Motor neuron (in vitro differentiated cells): Measurements from ENCODE around the gene SMAD7. TPM values are rescaled to one million over a fixed set of nuclear protein-coding genes. Genes with fewer than 3 reads are reported as not detected.

Source experiments
- ATAC-seq, 8 experiments: fragments of 200-7000 bp; cut with Tn5 transposase; replicated peaks in 6 of 8; 2 replicates each; pipeline ENCODE4 v1.8.0; 2021; ENCODE audit warnings: mild to moderate bottlenecking in 8 of 8, moderate library complexity in 8 of 8
- H3K27ac ChIP-seq, 2 donors: fragments of 250-450 bp; sonication (Bioruptor Pico); 2 replicates each; pipeline ENCODE4 v1.9.0; 2021; ENCODE audit warnings: antibody characterized with exemption in 2 of 2, mild to moderate bottlenecking in 2 of 2, moderate library complexity in 1 of 2
- H3K4me1 ChIP-seq, 2 donors: fragments of 250-450 bp; sonication (Bioruptor Pico); replicated peaks in 1 of 2; 2 replicates each; pipeline ENCODE4 v1.6.1; 2021; ENCODE audit warnings: antibody characterized with exemption in 2 of 2, mild to moderate bottlenecking in 2 of 2, moderate library complexity in 1 of 2
- H3K4me3 ChIP-seq, 5 donors: fragments of 250-450 bp; sonication (Bioruptor Pico); 2 replicates each; pipeline ENCODE4 v1.9.0; 2021; ENCODE audit warnings: antibody characterized with exemption in 5 of 5, mild to moderate bottlenecking in 5 of 5, moderate library complexity in 4 of 5
- WGBS, 10 experiments: fragments of 450-650 bp; shearing (Covaris generic); methylation state at CpG; one replicate each; pipeline ENCODE4 v1.0.0; 2022; 5-methylcytosine and 5-hydroxymethylcytosine counted together
- in situ Hi-C, 9 experiments: fragments of 400-800 bp; cut with MboI; loops; one replicate each; pipeline ENCODE4 v1.15.0; 2021; ENCODE audit warnings: low sequenced_read_pairs in 9 of 9, low pct_unique_long_range_greater_than_20kb in 2 of 9; ENCODE audit not compliant: unreplicated experiment in 9 of 9
- total RNA-seq, 8 experiments: library from RNA; unstranded; fragments of 300-600 nt; gene quantifications; 2 replicates each; pipeline versions ENCODE4 v1.2.3 to v1.2.4, GENCODE V29; 2022

The SMAD7 gene
- total RNA-seq, 8 experiments from 2014 or later, result 2.2 to 16.3 (median 8.2) TPM

DNA sequence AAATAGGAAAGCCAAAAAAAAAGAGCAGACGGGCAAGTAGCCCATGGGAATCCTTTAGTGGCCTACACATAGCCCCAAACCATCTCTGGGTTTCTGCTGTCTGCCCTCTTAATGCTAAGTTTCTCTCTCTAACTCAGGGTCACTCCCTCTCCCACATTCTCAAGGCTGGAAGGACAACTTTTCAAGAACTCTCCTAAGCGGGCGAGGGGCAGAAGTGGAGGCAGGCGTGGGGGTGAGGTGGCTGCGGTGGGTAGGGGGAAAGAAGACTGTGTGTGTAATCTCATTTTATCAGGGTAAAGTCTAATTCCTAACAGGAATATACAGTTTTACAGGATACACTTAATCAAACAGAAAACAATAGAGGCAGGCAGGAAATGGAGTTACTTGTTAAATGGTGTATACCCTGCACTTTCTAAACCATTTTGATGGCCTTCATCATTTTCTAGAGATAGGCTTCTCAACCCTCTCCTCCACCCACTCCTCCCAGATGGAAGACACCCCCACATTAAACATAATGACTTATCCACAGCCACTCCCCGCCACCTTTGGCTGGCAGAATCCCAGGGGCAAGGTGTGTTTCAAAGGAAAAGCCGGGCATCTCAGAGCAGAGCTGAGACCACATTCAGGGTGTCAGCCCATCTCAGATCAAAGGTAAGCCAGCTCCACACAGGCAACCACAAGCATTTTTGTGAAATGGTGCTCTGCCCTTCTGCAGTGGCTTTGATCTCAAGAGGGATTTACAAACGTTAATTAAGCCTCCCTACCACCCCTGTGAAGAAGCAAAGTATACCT is 6.8 kb downstream of the SMAD7 start:
- no peak for ATAC-seq
- 82 to 100% (median 88%) methylated on average over 1 to 4 of the region's 8 CpGs; no CpG with 5 or more reads in 4 of the 10 experiments for WGBS, 10 experiments
- in situ Hi-C loops, result no loop called here
- Histone ChIP-seq H3K27ac (no peak overlapping the region), H3K4me1 (peaks cover 54 to 70% of the 10 kb centered on the region in 2 donors), H3K4me3 (no peak overlapping the region)

DNA sequence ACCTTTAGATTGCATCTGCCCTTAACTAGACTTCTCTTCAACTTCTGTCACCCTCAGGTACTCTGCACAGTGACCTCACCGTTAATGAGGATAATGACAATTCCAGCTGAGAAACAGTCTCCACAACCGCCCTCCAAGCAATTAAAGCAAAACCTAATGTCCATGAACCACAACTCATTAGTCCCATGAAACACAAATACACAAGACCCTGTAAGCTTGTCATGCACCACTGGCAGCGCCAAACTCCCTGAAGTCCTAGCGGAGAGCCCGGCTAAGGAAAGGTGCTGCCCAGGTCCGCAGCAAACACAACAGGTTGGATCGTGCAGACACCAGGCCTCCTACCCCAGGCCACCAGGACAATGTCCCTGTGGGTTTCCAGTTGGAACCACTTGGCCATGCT is 7.4 kb downstream of the SMAD7 start:
- ATAC-seq, result no peak
- no peak overlapping the region for H3K27ac ChIP-seq
- H3K4me3 ChIP-seq, result no peak overlapping the region
- in situ Hi-C loops, result no loop called here
- 70 to 100% (median 83%) methylated on average over 1 to 4 of the region's 7 CpGs; no CpG with 5 or more reads in 3 of the 10 experiments for WGBS, 10 experiments
- H3K4me1 ChIP-seq, result peaks cover 60 to 76% of the 10 kb centered on the region in 2 donors

DNA sequence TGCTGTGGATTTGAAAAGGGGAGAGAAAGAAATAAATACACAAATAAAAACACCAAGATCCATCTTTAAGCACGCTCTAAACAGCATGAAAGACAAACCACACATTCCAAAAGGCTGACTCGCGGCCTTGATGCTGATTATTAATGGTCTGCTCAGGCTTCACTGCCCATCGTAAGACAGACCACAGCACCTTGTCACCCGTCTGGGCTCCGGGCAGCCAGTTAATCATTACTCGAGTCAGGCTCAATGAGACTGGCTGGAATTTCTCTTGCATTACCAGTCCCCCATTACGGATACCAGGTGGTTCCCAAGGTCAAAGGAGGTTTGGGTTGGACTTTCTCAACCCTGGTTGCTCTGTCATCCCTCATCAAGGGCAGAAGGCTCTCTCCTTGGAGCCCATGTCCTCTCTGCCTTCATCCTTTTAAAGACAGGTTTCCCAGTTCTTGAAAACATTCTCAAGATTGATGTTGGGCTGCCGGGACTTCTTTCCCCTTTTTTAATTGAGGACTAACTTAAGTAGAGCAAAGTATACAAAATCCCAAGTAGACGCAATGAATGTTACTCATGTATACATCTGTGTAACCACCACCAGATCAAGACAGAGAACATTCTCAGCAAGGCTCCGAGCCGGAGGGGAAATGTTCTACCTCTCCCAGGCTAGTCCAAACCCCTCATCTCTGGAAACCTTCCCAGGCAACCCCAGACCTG is 8.1 kb downstream of the SMAD7 start:
- H3K27ac ChIP-seq, result peak overlapping the region in 1 of 2 donors; percentile 9
- H3K4me1 ChIP-seq, result peaks cover 60 to 82% of the 10 kb centered on the region in 2 donors
- in situ Hi-C loops, result no loop called here
- ATAC-seq, result peak in 7 of 8 experiments; percentile 6 to 76 (median 68)
- 29 to 100% (median 56%) methylated on average over 1 to 12 of the region's 12 CpGs; no CpG with 5 or more reads in 1 of the 10 experiments for WGBS, 10 experiments
- H3K4me3 ChIP-seq, result no peak overlapping the region

DNA sequence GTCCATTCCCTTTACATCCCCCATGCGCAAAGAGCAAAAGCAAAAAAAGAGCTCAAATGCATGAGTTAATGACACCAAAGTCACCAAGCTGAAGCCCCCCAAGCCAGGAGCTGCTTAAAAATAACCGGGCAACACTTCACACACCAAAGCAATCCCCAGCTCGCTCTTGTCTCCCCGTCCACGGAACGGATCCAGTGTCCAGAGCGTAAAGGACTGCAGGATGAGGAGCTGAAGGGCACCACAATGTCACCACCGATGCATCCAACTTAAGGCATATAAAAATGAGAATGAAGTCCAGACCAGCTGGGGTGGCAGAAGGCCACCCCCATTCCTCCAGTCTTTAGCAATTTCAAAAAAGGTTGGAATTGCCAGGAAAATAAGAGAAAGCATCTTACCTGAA is 8.7 kb downstream of the SMAD7 start:
- in situ Hi-C loops, result no loop called here
- H3K4me1 ChIP-seq, result peaks cover 57 to 80% of the 10 kb centered on the region in 2 donors

DNA sequence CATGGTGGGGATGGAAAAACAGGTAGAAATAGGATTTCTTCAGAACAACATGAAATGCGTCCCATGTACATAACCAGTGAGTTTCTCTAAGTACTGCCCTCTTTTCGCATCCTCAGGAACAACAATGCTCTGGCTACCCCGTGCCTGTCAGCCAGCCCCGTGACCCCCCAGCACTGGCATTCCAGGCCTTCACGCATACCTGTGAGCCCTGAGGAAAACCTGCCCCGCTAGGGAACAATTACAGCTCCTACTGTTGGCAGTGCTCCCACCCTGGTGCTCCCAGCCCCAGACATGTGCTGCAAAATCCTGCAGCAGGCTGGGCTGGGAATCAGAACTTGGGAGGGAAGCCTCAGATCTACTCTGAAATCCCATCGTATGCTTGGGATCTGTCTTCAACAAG is 9.1 kb downstream of the SMAD7 start:
- Histone ChIP-seq H3K4me1 (peaks cover 52 to 76% of the 10 kb centered on the region in 2 donors), H3K4me3 (no peak overlapping the region), H3K27ac (no peak overlapping the region)
- no peak for ATAC-seq
- WGBS, 10 experiments, result 60 to 100% (median 94%) methylated on average over 1 to 6 of the region's 7 CpGs; no CpG with 5 or more reads in 4 of the 10 experiments
- in situ Hi-C loops, result no loop called here

More for the DNA sequence above, 8.7 kb downstream of the SMAD7 start:
- H3K27ac ChIP-seq, result peak overlapping the region in 1 of 2 donors; percentile 9
- no peak overlapping the region for H3K4me3 ChIP-seq
- ATAC-seq, result no peak
- WGBS, 10 experiments, result 74 to 92% (median 83%) methylated on average over 1 to 8 of the region's 8 CpGs; no CpG with 5 or more reads in 4 of the 10 experiments

DNA sequence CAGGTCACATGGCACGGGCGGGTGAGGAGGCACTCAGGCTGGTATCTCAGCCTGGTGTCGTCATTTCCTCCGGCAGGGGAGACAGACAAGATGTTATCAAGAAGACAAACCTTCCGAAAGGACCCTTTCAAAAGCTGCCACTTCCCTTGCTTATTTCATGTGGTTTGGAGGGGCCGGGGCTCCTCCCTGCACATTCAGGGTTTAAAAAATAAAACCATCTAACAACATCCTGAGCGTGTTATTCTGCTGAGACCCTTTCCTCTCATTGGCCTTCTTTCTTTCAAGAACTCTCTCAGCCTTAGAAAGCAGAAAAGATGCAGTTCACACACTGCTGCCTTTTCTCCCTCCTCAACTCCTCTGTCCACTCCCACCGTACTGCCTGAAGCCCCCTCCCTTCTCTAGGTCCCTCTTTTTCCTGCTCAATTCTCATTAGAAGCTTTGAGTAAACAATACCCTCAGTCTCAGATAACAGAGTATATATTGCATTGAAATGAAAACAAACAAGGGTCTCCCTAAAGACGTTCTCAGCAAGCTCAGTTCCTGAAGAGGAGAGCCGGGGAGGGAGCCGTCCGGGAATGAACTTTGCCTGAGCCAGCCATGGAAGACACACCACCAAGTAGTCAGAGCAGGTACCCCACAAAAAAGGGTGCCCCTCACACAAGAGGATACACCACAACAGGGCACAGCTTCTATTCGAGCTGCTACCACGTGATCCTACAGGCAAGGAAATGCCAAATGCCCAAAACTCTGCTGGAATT is 9.7 kb downstream of the SMAD7 start:
- Histone ChIP-seq H3K4me3 (no peak overlapping the region), H3K27ac (no peak overlapping the region), H3K4me1 (peaks cover 46 to 70% of the 10 kb centered on the region in 2 donors)
- in situ Hi-C loops, result no loop called here
- ATAC-seq, result no peak
- 58 to 88% (median 79%) methylated on average over 2 to 13 of the region's 14 CpGs; no CpG with 5 or more reads in 1 of the 10 experiments for WGBS, 10 experiments

DNA sequence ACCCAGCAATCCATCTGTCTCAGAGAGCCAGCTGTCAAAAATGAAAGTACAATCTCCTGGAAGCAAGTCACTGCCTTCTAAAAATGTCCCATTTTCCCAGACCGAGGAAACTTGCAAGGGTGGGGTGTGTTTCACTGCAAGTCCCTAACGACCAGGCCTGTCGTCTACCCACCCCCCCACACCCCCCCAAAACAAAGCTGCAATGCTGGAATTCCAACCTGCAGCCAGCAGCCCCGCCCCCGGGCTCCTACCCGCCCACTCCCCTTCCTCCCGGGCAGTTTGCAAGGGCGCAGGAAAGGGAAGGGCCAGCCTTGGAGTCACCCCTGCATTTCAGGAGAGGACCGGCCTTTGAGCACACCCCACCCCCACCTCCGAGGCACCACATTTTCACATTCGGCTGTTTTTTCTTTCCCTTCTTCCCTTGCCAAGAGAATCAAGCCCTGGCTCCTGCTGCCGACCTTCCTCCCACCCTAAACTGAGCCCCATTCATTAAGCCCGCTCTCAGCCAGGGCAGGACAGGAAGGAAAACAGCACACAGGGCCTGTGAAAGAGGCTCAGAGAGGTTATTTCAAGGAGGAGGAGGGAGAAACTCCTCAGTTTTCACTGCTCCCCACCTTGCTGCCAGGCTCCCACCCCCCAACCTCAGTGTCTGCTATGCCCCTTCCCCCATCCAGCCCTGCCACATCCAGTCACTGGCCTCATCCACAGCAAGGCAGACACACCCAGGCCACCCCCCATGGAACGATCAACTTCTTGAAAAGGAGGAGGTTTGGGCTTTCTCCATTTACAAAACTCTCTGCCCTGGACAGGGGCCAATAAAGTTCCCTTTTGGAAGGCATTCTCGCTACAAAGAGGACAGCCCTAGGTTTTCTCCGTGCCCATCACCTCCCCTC is 11.3 kb downstream of the SMAD7 start:
- H3K4me3 ChIP-seq, result no peak overlapping the region
- no peak overlapping the region for H3K27ac ChIP-seq
- ATAC-seq, result peak; percentile 36 to 71 (median 60)
- in situ Hi-C loops, result no loop called here
- 0 to 40% methylated on average over 1 of the region's 16 CpGs; no CpG with 5 or more reads in 8 of the 10 experiments for WGBS, 10 experiments
- H3K4me1 ChIP-seq, result peaks cover 45 to 68% of the 10 kb centered on the region in 2 donors

DNA sequence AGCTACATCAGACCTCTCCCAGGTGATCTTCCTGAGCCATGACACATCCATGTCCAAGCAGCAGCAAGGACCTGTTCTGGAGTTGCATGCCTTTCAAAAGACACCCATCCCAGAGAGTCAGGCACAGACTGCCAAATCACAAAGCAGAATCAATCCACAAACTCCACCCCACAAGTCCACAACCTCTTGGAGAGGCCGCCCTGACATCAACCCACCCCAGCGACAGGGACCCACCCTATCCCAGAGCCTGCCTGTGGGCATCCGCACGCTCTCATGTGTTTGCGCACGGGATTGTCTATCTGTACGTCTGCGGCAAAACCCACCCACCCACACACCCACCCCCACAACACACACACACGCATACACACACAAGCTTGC is 11.9 kb downstream of the SMAD7 start:
- H3K4me3 ChIP-seq, result no peak overlapping the region

DNA sequence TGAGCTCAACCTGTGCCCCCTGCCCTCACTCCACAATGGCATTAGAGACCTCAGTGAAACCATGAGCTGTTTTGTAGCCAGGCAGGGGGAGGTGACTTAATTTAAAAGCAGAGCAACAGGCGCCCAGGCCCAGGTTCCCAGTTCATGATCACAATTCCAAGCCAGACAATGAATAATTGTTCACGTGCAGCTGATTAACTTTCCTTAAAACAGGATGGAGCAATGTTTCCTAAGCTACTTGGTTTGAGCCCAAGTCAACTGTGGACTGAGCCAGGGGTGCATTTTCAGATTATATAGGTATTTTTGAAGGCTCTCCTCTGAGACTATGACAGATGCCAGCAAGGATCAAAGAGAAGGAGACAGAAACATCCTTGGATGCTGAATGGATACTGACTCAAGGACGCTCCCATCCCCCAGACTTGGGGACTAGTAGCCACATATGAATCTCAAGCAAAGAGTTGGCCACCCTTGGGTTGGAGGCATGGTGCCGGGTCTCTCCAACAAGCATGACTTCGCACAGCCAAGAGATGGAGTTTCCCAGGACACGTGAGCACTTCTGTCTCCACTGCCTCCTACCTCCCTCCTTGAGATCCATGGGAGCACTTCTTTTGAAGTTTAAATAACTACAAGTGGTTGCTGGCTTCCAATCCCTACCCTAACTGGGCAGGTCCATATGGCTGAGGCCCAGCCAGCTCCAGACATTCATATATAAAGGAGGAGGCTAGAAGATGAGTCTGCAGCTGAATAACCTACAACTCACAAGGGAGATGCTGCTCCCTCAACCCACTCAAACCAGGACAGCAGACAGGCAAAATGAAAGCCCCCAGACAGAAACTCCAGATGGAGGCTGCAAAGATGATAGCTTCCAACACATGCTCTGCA is 12.7 kb downstream of the SMAD7 start:
- H3K4me1 ChIP-seq, result peaks cover 49 to 69% of the 10 kb centered on the region in 2 donors
- WGBS, 10 experiments, result 14 to 100% (median 68%) methylated on average over 1 to 5 of the region's 6 CpGs; no CpG with 5 or more reads in 4 of the 10 experiments
- in situ Hi-C loops, result no loop called here

More for the DNA sequence above, 11.9 kb downstream of the SMAD7 start:
- peaks cover 49 to 72% of the 10 kb centered on the region in 2 donors for H3K4me1 ChIP-seq
- peak; percentile 12 to 94 (median 36) for ATAC-seq
- H3K27ac ChIP-seq, result no peak overlapping the region
- WGBS, 10 experiments, result 69% methylated on average over 2 of the region's 9 CpGs; no CpG with 5 or more reads in 9 of the 10 experiments
- in situ Hi-C loops, result no loop called here

DNA sequence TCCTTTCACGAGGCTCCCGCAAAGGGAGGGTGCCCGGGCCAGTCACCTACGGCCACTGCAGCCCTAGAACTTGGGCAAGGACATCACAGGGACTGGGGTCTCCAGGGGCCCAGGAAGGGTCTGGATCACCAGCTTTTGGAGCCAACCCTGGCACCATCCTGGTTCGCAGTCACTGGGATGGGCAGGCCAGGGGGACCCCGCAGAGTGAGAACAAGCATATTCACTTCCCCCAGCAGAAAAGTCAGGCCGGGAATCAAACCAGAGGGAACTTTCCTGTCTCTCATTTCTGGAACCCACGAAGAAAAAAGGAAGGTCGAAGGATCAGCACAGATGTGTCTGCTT is 15.4 kb downstream of the SMAD7 start:
- ATAC-seq, result no peak
- H3K27ac ChIP-seq, result no peak overlapping the region
- WGBS, 10 experiments, result 80 to 90% (median 80%) methylated on average over 1 to 2 of the region's 9 CpGs; no CpG with 5 or more reads in 7 of the 10 experiments
- H3K4me3 ChIP-seq, result no peak overlapping the region
- peaks cover 64 to 71% of the 10 kb centered on the region in 2 donors for H3K4me1 ChIP-seq
- in situ Hi-C loops, result no loop called here

More for the DNA sequence above, 12.7 kb downstream of the SMAD7 start:
- peak in 1 of 8 experiments; percentile 11 for ATAC-seq
- Histone ChIP-seq H3K27ac (no peak overlapping the region), H3K4me3 (no peak overlapping the region)

DNA sequence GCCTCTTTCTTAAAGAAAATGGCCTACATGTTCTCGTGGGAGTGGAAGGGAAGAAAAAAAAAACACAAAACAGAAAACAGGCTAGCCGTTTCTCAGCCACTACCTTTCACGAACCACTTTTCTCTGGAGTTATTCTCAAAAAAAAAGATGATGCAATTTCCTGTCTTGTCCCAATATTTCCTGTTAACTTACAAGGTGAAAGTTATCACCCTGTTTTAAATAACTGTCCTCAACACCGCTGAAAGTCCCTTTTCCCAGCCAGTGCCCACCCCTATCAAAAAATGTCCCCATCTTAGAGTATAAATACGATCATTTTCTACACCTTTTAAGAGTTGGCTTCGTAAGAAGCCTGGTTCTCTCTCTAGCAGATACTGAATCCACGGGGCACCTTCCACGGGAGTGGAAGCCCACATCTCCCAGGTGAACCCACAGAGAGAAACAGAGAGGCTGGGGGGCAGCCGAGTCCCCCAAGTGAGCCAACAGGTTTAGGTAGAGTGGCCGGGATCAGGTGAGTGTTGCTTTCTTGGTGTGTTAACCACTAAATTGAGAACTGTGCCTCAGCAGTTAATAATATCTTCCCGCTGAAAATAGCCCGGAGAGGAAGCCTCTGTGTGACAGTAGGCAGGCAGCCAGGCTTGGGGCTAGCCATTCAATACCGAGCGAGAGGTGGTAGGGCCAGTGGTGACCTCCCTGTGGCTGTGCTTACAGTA is 15.9 kb downstream of the SMAD7 start:
- H3K27ac ChIP-seq, result no peak overlapping the region
- in situ Hi-C loops, result no loop called here
- peak in 1 of 8 experiments; percentile 7 for ATAC-seq

More for the DNA sequence above, 15.9 kb downstream of the SMAD7 start:
- H3K4me1 ChIP-seq, result peaks cover 64 to 71% of the 10 kb centered on the region in 2 donors
- WGBS, 10 experiments, result 56 to 88% (median 73%) methylated on average over 3 to 10 of the region's 14 CpGs; no CpG with 5 or more reads in 1 of the 10 experiments
- no peak overlapping the region for H3K4me3 ChIP-seq
